GM12878 (cell line): ENCODE results near the gene NAALADL2. TPM values are rescaled to one million over a fixed set of nuclear protein-coding genes. Genes with fewer than 3 reads are reported as not detected.

ENCODE experiments used
- ATAC-seq: fragments of 200-7000 bp; cut with Tn5 transposase; 3 replicates; pipeline ENCODE4 v1.9.1; 2020; ENCODE audit warnings: mild to moderate bottlenecking, moderate library complexity
- BruUV-seq: library from RNA; stranded (reverse); fragments of 400-500 nt; replicated peaks from 2 replicates; lab custom pipeline; 2021; lab: Mats Ljungman, UMichigan
- CTCF ChIA-PET: fragments of 300-600 bp; sonication (Branson Sonifier 250); formaldehyde crosslinking; extraction: SDS; loops from one replicate; lab custom pipeline; 2021; ENCODE audit warnings: inconsistent platforms; lab: Yijun Ruan, JAX
- POLR2A ChIA-PET: fragments of 350-600 bp; formaldehyde crosslinking; extraction: SDS; loops from one replicate; lab custom pipeline; 2021; ENCODE audit warnings: inconsistent platforms; lab: Charles Lee
- RAD21 ChIA-PET: fragments of 300-600 bp; sonication (Branson Sonifier 250); formaldehyde crosslinking; loops from one replicate; lab custom pipeline; 2023; ENCODE audit warnings: antibody characterized with exemption; ENCODE audit not compliant: unreplicated experiment; lab: Charles Lee
- SMC1A ChIA-PET: fragments of 300-600 bp; sonication (Branson Sonifier 250); formaldehyde crosslinking; loops from one replicate; lab custom pipeline; 2023; ENCODE audit not compliant: unreplicated experiment, uncharacterized antibody; lab: Charles Lee
- DNase-seq: peaks from one replicate; pipeline ENCODE4 v3.0.0-alpha.2; 2011; ENCODE audit warnings: low read depth, low spot score
- FAIRE-seq: peaks from 3 replicates; lab custom pipeline; 2011; peaks lifted over from hg19 to GRCh38; lab: Jason Lieb, UNC
- H2AFZ ChIP-seq: 2 replicates; pipeline ENCODE4 v1.6.0; 2011; ENCODE audit warnings: low read depth, low read length, control low read depth; ENCODE audit not compliant: control insufficient read depth
- H3K27ac ChIP-seq: 2 replicates; pipeline ENCODE4 v1.5.1; 2011; ENCODE audit warnings: control low read depth; ENCODE audit not compliant: control insufficient read depth, insufficient read depth
- H3K27me3 ChIP-seq, 2 experiments: replicated peaks in 1 of 2; 2 replicates each; pipeline versions ENCODE4 v1.6.0 to v1.6.1; 2011; ENCODE audit warnings: low read length in 1 of 2; ENCODE audit not compliant: control insufficient read depth in 2 of 2, insufficient read depth in 2 of 2
- H3K36me3 ChIP-seq, 2 experiments: 2 replicates each; pipeline ENCODE4 v1.5.1; 2011; ENCODE audit warnings: low read length in 1 of 2; ENCODE audit not compliant: control insufficient read depth in 2 of 2, insufficient read depth in 2 of 2
- H3K4me1 ChIP-seq: 2 replicates; pipeline ENCODE4 v1.6.1; 2011; ENCODE audit warnings: mild to moderate bottlenecking, low read length, moderate library complexity, mixed read lengths; ENCODE audit not compliant: control insufficient read depth, insufficient read depth
- H3K4me2 ChIP-seq: 2 replicates; pipeline ENCODE4 v1.6.0; 2011; ENCODE audit warnings: control low read depth; ENCODE audit not compliant: control insufficient read depth, insufficient read depth
- H3K4me3 ChIP-seq: fragments of 200-600 bp; sonication (generic); 2 replicates; pipeline ENCODE4 v1.5.1; 2016
- H3K79me2 ChIP-seq: 2 replicates; pipeline ENCODE4 v1.6.0; 2011; ENCODE audit warnings: low read length; ENCODE audit not compliant: control insufficient read depth, insufficient read depth
- H3K9ac ChIP-seq: 2 replicates; pipeline ENCODE4 v1.8.0; 2011; ENCODE audit warnings: low read length, control low read depth, mixed read lengths; ENCODE audit not compliant: control insufficient read depth, insufficient read depth
- H3K9me3 ChIP-seq: replicated peaks from 3 replicates; pipeline ENCODE4 v1.5.1; 2011; ENCODE audit warnings: mild to moderate bottlenecking, low read length; ENCODE audit not compliant: control insufficient read depth, insufficient read depth
- H4K20me1 ChIP-seq: 2 replicates; pipeline ENCODE4 v1.6.0; 2011; ENCODE audit not compliant: control insufficient read depth, insufficient read depth
- BACH1 ChIP-seq: fragments of 450-650 bp; IDR thresholded peaks from 2 replicates; pipeline ENCODE4 v1.6.1; 2017; ENCODE audit warnings: mild to moderate bottlenecking, borderline replicate concordance
- DPF2 ChIP-seq: fragments of 450-650 bp; IDR thresholded peaks from 2 replicates; pipeline ENCODE4 v1.6.1; 2017; ENCODE audit warnings: mild to moderate bottlenecking
- JUND ChIP-seq: IDR thresholded peaks from 2 replicates; pipeline ENCODE4 v1.6.1; 2012; ENCODE audit warnings: low read depth, mild to moderate bottlenecking, low read length, improper control_type of control experiment, moderate library complexity
- MLLT1 ChIP-seq: fragments of 450-650 bp; IDR thresholded peaks from 2 replicates; pipeline ENCODE4 v1.6.1; 2016; ENCODE audit warnings: mild to moderate bottlenecking
- NRF1 ChIP-seq: conservative IDR thresholded peaks from 2 replicates; pipeline ENCODE4 v1.6.1; 2011; ENCODE audit warnings: mild to moderate bottlenecking, low read depth, low read length, improper control_type of control experiment
- POLR2A ChIP-seq: IDR thresholded peaks from 2 replicates; pipeline ENCODE4 v1.6.1; 2011; ENCODE audit warnings: low read depth, mild to moderate bottlenecking, low read length
- POLR2AphosphoS5 ChIP-seq: IDR thresholded peaks from 2 replicates; pipeline ENCODE4 v1.6.1; 2011; ENCODE audit warnings: mild to moderate bottlenecking, low read length, inconsistent platforms
- USF2 ChIP-seq: IDR thresholded peaks from 2 replicates; pipeline ENCODE4 v1.6.1; 2011; ENCODE audit warnings: low read depth, low read length, improper control_type of control experiment, borderline replicate concordance
- ZNF687 ChIP-seq: fragments of 450-650 bp; IDR thresholded peaks from 2 replicates; pipeline ENCODE4 v1.6.1; 2017; ENCODE audit warnings: mild to moderate bottlenecking, moderate library complexity
- WGBS: methylation state at CpG from one replicate; pipeline ENCODE4 v1.1.6; 2016; ENCODE audit warnings: low lambda C conversion rate; ENCODE audit not compliant: insufficient replicate concordance, insufficient coverage; ENCODE audit errors: missing lambda C conversion rate; 5-methylcytosine and 5-hydroxymethylcytosine counted together
- in situ Hi-C: fragments of 300-500 bp; cut with MboI; formaldehyde crosslinking; loops from 9 replicates; pipeline ENCODE4 v1.14.3; 2018; ENCODE audit warnings: mixed read lengths
- intact Hi-C: fragments of 100-400 bp; cut with micrococcal nuclease; formaldehyde crosslinking; loops from one replicate; pipeline ENCODE4 v1.14.2; 2022; ENCODE audit not compliant: unreplicated experiment
- polyA plus RNA-seq, 11 experiments: library from polyadenylated mRNA; depleted of rRNA in 4 of 11; unstranded in 6 of 11; stranded (reverse) in 5 of 11; fragments of >200 nt; fragmentation: Nextera tagmentation in 4 of 11; fragmentation: Illumina TruSeq in 1 of 11; extraction: Ambion mirVana in 4 of 11; extraction: Trizol in 1 of 11; gene quantifications; 1 replicate in 1 of 11; 2 replicates in 10 of 11; pipeline versions ENCODE4 v1.2.1 to v1.2.3, GENCODE V29; 2011 to 2016; ENCODE audit warnings: inconsistent platforms in 2 of 11, missing spikeins in 2 of 11, low read depth in 1 of 11
- total RNA-seq, 4 experiments: library from RNA; depleted of rRNA in 3 of 4; stranded (reverse); fragments of >200 nt in 3 of 4; fragmentation: Illumina TruSeq in 1 of 4; extraction: Trizol in 1 of 4; gene quantifications; 2 replicates each; pipeline versions ENCODE4 v1.2.1 to v1.2.3, GENCODE V29; 2013 to 2021

NAALADL2 gene
- total and polyA plus RNA-seq, 10 of the 15 experiments (the other 5 are each of a cell fraction or from before 2014, with no cell fraction given), result 0.06 to 10.8 (median 0.46) TPM

GRCh38 chr3:175608911-175609310, 749.8 kb downstream of the NAALADL2 start:
- no peak for FAIRE-seq
- Histone ChIP-seq H3K27me3 (no peaks in the 10 kb centered on the region), H3K4me1 (no peaks in the 10 kb centered on the region), H3K4me3 (no peak overlapping the region), H4K20me1 (no peaks in the 10 kb centered on the region), H3K9ac (no peak overlapping the region), H2AFZ (no peak overlapping the region), H3K36me3 (no peaks in the 10 kb centered on the region), H3K4me2 (no peak overlapping the region), H3K27ac (no peak overlapping the region), H3K79me2 (no peaks in the 10 kb centered on the region), H3K9me3 (no peaks in the 10 kb centered on the region)
- ATAC-seq, result no peak
- ChIA-PET SMC1A (no interaction called here), RAD21 (no interaction called here), POLR2A (no interaction called here), CTCF (interaction anchor here (0.6 kb wide), 2 partner anchors 174 to 181 kb away, joined by 3 to 4 read pairs; no protein-coding TSS in a partner anchor)
- TF ChIP-seq POLR2AphosphoS5 (no peak), JUND (no peak), BACH1 (no peak), ZNF687 (no peak), POLR2A (no peak), NRF1 (no peak), USF2 (no peak), MLLT1 (no peak), DPF2 (no peak)
- intact Hi-C loops, result no loop called here
- no TSS peak for BruUV-seq
- in situ Hi-C loops, result no loop called here
- 56% methylated on average over 2 of the region's 2 CpGs for WGBS
- no peak for DNase-seq
